ENCODE data around the gene COG8.

DNA sequence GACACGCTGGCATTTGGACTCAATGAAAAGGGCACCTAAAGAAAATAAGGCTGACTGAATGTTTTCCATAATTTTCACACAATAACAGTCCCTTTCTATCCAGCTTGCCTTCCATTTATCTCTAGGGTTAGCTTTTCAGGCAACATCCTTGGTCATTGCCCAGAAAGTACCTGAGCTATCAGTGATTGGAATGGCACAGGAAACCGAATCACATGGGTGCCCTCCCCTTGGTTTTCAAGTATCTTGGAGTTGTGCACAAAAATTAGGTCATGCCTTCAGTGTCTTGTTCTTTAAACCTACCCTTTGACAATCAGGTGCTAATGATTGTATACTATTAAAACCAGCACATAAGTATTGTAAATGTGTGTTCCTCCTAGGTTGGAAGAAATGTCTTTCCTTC lies 31.5 kb downstream of the COG8 start:
- TF ChIP-seq, protein P1, sequence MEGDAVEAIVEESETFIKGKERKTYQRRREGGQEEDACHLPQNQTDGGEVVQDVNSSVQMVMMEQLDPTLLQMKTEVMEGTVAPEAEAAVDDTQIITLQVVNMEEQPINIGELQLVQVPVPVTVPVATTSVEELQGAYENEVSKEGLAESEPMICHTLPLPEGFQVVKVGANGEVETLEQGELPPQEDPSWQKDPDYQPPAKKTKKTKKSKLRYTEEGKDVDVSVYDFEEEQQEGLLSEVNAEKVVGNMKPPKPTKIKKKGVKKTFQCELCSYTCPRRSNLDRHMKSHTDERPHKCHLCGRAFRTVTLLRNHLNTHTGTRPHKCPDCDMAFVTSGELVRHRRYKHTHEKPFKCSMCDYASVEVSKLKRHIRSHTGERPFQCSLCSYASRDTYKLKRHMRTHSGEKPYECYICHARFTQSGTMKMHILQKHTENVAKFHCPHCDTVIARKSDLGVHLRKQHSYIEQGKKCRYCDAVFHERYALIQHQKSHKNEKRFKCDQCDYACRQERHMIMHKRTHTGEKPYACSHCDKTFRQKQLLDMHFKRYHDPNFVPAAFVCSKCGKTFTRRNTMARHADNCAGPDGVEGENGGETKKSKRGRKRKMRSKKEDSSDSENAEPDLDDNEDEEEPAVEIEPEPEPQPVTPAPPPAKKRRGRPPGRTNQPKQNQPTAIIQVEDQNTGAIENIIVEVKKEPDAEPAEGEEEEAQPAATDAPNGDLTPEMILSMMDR (IDR thresholded peaks at IDR 0.05): no peak
- TF ChIP-seq POLR2A (IDR thresholded peaks at IDR 0.05): no peak
